B cell (primary cell): ENCODE data around the gene L3MBTL1.

Experiments used
- EZH2 ChIP-seq: IDR thresholded peaks from 2 replicates; pipeline ENCODE4 v1.6.1; 2012; ENCODE audit warnings: borderline replicate concordance, low read depth, mild to moderate bottlenecking, moderate library complexity, low read length; ENCODE audit not compliant: insufficient read depth, poor library complexity, severe bottlenecking
- TF ChIP-seq, protein P1 (sequence below): fragments of 200-600 bp; IDR thresholded peaks from one replicate; pipeline ENCODE4 v1.8.0; 2022; ENCODE audit warnings: antibody characterized with exemption, mild to moderate bottlenecking

DNA sequence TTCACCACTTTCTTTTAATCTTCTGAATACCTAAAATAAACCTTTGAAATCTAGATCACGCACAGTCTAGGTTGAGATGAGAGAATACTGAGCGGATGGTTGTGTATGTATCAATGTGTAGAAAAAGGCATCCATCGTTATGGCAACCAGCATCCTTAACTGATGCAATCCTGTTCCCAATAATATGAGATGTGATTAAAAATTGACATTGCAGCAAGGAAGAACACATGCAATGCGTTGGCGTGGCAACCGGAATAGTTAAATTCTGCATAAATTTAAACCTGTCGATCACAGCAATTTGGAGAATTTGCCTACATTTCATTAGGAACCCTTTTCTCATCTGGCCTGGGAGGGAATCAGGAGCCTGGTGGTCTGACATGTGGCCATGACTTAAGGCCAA lies 1.3 kb upstream of the L3MBTL1 start:
- TF ChIP-seq, protein P1, sequence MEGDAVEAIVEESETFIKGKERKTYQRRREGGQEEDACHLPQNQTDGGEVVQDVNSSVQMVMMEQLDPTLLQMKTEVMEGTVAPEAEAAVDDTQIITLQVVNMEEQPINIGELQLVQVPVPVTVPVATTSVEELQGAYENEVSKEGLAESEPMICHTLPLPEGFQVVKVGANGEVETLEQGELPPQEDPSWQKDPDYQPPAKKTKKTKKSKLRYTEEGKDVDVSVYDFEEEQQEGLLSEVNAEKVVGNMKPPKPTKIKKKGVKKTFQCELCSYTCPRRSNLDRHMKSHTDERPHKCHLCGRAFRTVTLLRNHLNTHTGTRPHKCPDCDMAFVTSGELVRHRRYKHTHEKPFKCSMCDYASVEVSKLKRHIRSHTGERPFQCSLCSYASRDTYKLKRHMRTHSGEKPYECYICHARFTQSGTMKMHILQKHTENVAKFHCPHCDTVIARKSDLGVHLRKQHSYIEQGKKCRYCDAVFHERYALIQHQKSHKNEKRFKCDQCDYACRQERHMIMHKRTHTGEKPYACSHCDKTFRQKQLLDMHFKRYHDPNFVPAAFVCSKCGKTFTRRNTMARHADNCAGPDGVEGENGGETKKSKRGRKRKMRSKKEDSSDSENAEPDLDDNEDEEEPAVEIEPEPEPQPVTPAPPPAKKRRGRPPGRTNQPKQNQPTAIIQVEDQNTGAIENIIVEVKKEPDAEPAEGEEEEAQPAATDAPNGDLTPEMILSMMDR = no peak
- no peak for TF ChIP-seq EZH2
